HepG2 (cell line): ENCODE data around the gene NCOA4. TPM values are rescaled to one million over a fixed set of nuclear protein-coding genes. Genes with fewer than 3 reads are reported as not detected.

Experiments used
- ATAC-seq: fragments of 200-7000 bp; cut with Tn5 transposase; 3 replicates; pipeline ENCODE4 v1.9.1; 2020; ENCODE audit warnings: mild to moderate bottlenecking, moderate library complexity
- BruUV-seq: library from RNA; stranded (reverse); fragments of 400-500 nt; replicated peaks from 2 replicates; lab custom pipeline; 2021; lab: Mats Ljungman, UMichigan
- CTCF ChIA-PET: fragments of 300-600 bp; formaldehyde crosslinking; extraction: SDS; loops from one replicate; lab custom pipeline; 2021; ENCODE audit warnings: low total read pairs, inconsistent platforms, low intra/inter-chr PET ratio; lab: Yijun Ruan, JAX
- POLR2A ChIA-PET: fragments of 350-600 bp; sonication (Branson Sonifier 250); formaldehyde crosslinking; loops from one replicate; lab custom pipeline; 2020; ENCODE audit warnings: antibody characterized with exemption, inconsistent platforms; lab: Yijun Ruan, JAX
- DNase-seq: peaks from one replicate; pipeline ENCODE4 v3.0.0-alpha.2; 2015; ENCODE audit warnings: low spot score
- FAIRE-seq: peaks from 3 replicates; lab custom pipeline; 2011; peaks lifted over from hg19 to GRCh38; lab: Jason Lieb, UNC
- H2AFZ ChIP-seq: one replicate; pipeline ENCODE4 v1.6.1; 2011; ENCODE audit warnings: low read length, inconsistent platforms
- H3K27ac ChIP-seq: fragments of 300-600 bp; 3 replicates; pipeline ENCODE4 v1.8.0; 2011; ENCODE audit warnings: mixed run types, mild to moderate bottlenecking, mixed read lengths, low read length, inconsistent platforms; ENCODE audit not compliant: insufficient read depth; ENCODE audit errors: extremely low read length
- H3K27me3 ChIP-seq, 2 experiments: fragments of 200-600 bp in 1 of 2; 2 replicates in 1 of 2; 3 replicates in 1 of 2; pipeline versions ENCODE4 v1.6.0 to v1.8.0; 2011; ENCODE audit warnings: low read length in 2 of 2, mild to moderate bottlenecking in 2 of 2, moderate library complexity in 2 of 2, inconsistent platforms in 1 of 2; ENCODE audit not compliant: insufficient read depth in 2 of 2, control insufficient read depth in 1 of 2
- H3K36me3 ChIP-seq, 2 experiments: fragments of 200-600 bp in 1 of 2; replicated peaks in 1 of 2; 2 replicates in 1 of 2; 3 replicates in 1 of 2; pipeline versions ENCODE4 v1.5.1 to v1.8.0; 2011; ENCODE audit warnings: low read length in 2 of 2, inconsistent platforms in 1 of 2; ENCODE audit not compliant: insufficient read depth in 2 of 2, control insufficient read depth in 1 of 2
- H3K4me1 ChIP-seq: 2 replicates; pipeline ENCODE4 v1.5.1; 2012; ENCODE audit warnings: low read length, inconsistent platforms; ENCODE audit not compliant: insufficient read depth
- H3K4me2 ChIP-seq: 2 replicates; pipeline ENCODE4 v1.6.0; 2011; ENCODE audit warnings: low read depth, low read length, inconsistent platforms
- H3K4me3 ChIP-seq, 3 experiments: fragments of 200-600 bp in 1 of 3; sonication (generic), shearing (Covaris generic) in 1 of 3; replicated peaks in 1 of 3; 2 replicates each; pipeline ENCODE4 v1.5.1; 2011 to 2016; ENCODE audit warnings: low read length in 3 of 3, inconsistent platforms in 2 of 3, low read depth in 2 of 3, mild to moderate bottlenecking in 2 of 3, control low read depth in 1 of 3, mixed read lengths in 1 of 3; ENCODE audit not compliant: insufficient read depth in 1 of 3
- H3K79me2 ChIP-seq: one replicate; pipeline ENCODE4 v1.6.1; 2011; ENCODE audit warnings: low read length, inconsistent platforms; ENCODE audit not compliant: insufficient read depth
- H3K9ac ChIP-seq: 2 replicates; pipeline ENCODE4 v1.6.0; 2011; ENCODE audit warnings: mild to moderate bottlenecking, low read depth, low read length, inconsistent platforms; ENCODE audit not compliant: insufficient read depth
- H3K9me3 ChIP-seq: 2 replicates; pipeline ENCODE4 v1.5.1; 2012; ENCODE audit warnings: mild to moderate bottlenecking, low read length
- H4K20me1 ChIP-seq: 2 replicates; pipeline ENCODE4 v1.6.0; 2011; ENCODE audit warnings: inconsistent platforms, mild to moderate bottlenecking, low read length, moderate library complexity; ENCODE audit not compliant: insufficient read depth
- CEBPB ChIP-seq: IDR thresholded peaks from 2 replicates; pipeline ENCODE4 v1.6.1; 2011; ENCODE audit warnings: low read depth, low read length, improper control_type of control experiment, borderline replicate concordance
- HOXA9 ChIP-seq: sonication (generic); formaldehyde crosslinking; IDR thresholded peaks from 2 replicates; pipeline ENCODE4 v1.8.1; 2022; ENCODE audit warnings: missing genetic modification reagents, mild to moderate bottlenecking, moderate library complexity, borderline replicate concordance
- NFKB2 ChIP-seq: sonication (generic); formaldehyde crosslinking; IDR thresholded peaks from 2 replicates; pipeline ENCODE4 v1.4.0; 2020; ENCODE audit warnings: missing genetic modification reagents, borderline replicate concordance
- PLSCR1 ChIP-seq: sonication (generic); formaldehyde crosslinking; IDR thresholded peaks from 2 replicates; pipeline ENCODE4 v1.5.0; 2020; ENCODE audit warnings: missing genetic modification reagents, mild to moderate bottlenecking, borderline replicate concordance
- TEAD2 ChIP-seq: sonication (generic); formaldehyde crosslinking; IDR thresholded peaks from 2 replicates; pipeline ENCODE4 v1.9.0; 2021; ENCODE audit warnings: missing genetic modification reagents
- ZNF614 ChIP-seq: IDR thresholded peaks from 2 replicates; pipeline ENCODE4 v1.6.1; 2018; ENCODE audit warnings: missing biosample characterization, missing genetic modification reagents, inconsistent platforms, borderline replicate concordance
- ZNF660 ChIP-seq: sonication (generic); formaldehyde crosslinking; IDR thresholded peaks from 2 replicates; pipeline ENCODE4 v1.5.1; 2020; ENCODE audit warnings: mild to moderate bottlenecking, low read depth, missing genetic modification reagents, borderline replicate concordance
- WGBS: methylation state at CpG from one replicate; pipeline ENCODE4 v1.1.6; 2017; ENCODE audit warnings: low lambda C conversion rate; 5-methylcytosine and 5-hydroxymethylcytosine counted together
- in situ Hi-C: cut with HindIII; loops from 2 replicates; pipeline ENCODE4 v1.10.0; 2017; ENCODE audit warnings: low pct_unique_long_range_greater_than_20kb; ENCODE audit not compliant: extremely low pct_ligation_motif_present
- intact Hi-C: fragments of 100-400 bp; cut with micrococcal nuclease; formaldehyde crosslinking; loops from one replicate; pipeline ENCODE4 v1.10.0; 2022; ENCODE audit not compliant: unreplicated experiment
- polyA plus RNA-seq, 8 experiments: library from polyadenylated mRNA; depleted of rRNA in 3 of 8; stranded (reverse) in 7 of 8; unstranded in 1 of 8; fragments of >200 nt; fragmentation: Illumina TruSeq in 4 of 8; extraction: Trizol in 4 of 8; gene quantifications; 2 replicates each; pipeline versions ENCODE4 v1.2.1 to v1.2.3, GENCODE V29; 2011 to 2016; ENCODE audit warnings: low read depth in 4 of 8, missing spikeins in 1 of 8, mixed read lengths in 1 of 8; ENCODE audit not compliant: insufficient read depth in 1 of 8
- total RNA-seq, 5 experiments: library from RNA; depleted of rRNA; stranded (reverse); fragments of >200 nt; fragmentation: Illumina TruSeq; extraction: Trizol; gene quantifications; 2 replicates each; pipeline ENCODE4 v1.2.3, GENCODE V29; 2016; ENCODE audit warnings: low read depth in 1 of 5
- TF ChIP-seq, protein P1 (sequence below): sonication (generic); formaldehyde crosslinking; IDR thresholded peaks from 2 replicates; pipeline ENCODE4 v1.8.0; 2023; ENCODE audit warnings: mild to moderate bottlenecking, missing genetic modification reagents
- TF ChIP-seq, protein P2 (sequence below): sonication (generic); formaldehyde crosslinking; IDR thresholded peaks from 2 replicates; pipeline ENCODE4 v1.5.0; 2020; ENCODE audit warnings: mild to moderate bottlenecking, missing genetic modification reagents
- TF ChIP-seq, protein P3 (sequence below): IDR thresholded peaks from 2 replicates; pipeline ENCODE4 v1.6.1; 2012; ENCODE audit warnings: low read length, improper control_type of control experiment

Gene NCOA4
- total and polyA plus RNA-seq, 2 of the 13 experiments (the other 11 are each of a cell fraction or from before 2014, with no cell fraction given) = 306 to 400 TPM

GRCh38 chr10:46035923-46036849, 5.8 kb upstream of the NCOA4 start:
- no peak overlapping the region for H2AFZ ChIP-seq
- WGBS = 31% methylated on average over 8 of the region's 8 CpGs
- CTCF ChIA-PET = no interaction called here
- TF ChIP-seq TEAD2 (no peak), ZNF660 (no peak), NFKB2 (CRISPR knock-in tag) (peak; percentile 52; the same call in 1 of the 2 replicates), ZNF614 (peak; percentile 55; the same call in 1 of the 2 replicates), CEBPB (peak; percentile 36; the same call in 1 of the 2 replicates), HOXA9 (CRISPR knock-in tag) (no peak), PLSCR1 (CRISPR knock-in tag) (no peak)
- TF ChIP-seq, protein P1, sequence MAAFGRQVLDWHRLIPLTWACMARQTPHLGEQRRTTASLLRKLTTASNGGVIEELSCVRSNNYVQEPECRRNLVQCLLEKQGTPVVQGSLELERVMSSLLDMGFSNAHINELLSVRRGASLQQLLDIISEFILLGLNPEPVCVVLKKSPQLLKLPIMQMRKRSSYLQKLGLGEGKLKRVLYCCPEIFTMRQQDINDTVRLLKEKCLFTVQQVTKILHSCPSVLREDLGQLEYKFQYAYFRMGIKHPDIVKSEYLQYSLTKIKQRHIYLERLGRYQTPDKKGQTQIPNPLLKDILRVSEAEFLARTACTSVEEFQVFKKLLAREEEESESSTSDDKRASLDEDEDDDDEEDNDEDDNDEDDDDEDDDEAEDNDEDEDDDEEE (CRISPR knock-in tag) = no peak
- TF ChIP-seq, protein P2, sequence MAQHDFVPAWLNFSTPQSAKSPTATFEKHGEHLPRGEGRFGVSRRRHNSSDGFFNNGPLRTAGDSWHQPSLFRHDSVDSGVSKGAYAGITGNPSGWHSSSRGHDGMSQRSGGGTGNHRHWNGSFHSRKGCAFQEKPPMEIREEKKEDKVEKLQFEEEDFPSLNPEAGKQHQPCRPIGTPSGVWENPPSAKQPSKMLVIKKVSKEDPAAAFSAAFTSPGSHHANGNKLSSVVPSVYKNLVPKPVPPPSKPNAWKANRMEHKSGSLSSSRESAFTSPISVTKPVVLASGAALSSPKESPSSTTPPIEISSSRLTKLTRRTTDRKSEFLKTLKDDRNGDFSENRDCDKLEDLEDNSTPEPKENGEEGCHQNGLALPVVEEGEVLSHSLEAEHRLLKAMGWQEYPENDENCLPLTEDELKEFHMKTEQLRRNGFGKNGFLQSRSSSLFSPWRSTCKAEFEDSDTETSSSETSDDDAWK (CRISPR knock-in tag) = no peak
- TF ChIP-seq, protein P3, sequence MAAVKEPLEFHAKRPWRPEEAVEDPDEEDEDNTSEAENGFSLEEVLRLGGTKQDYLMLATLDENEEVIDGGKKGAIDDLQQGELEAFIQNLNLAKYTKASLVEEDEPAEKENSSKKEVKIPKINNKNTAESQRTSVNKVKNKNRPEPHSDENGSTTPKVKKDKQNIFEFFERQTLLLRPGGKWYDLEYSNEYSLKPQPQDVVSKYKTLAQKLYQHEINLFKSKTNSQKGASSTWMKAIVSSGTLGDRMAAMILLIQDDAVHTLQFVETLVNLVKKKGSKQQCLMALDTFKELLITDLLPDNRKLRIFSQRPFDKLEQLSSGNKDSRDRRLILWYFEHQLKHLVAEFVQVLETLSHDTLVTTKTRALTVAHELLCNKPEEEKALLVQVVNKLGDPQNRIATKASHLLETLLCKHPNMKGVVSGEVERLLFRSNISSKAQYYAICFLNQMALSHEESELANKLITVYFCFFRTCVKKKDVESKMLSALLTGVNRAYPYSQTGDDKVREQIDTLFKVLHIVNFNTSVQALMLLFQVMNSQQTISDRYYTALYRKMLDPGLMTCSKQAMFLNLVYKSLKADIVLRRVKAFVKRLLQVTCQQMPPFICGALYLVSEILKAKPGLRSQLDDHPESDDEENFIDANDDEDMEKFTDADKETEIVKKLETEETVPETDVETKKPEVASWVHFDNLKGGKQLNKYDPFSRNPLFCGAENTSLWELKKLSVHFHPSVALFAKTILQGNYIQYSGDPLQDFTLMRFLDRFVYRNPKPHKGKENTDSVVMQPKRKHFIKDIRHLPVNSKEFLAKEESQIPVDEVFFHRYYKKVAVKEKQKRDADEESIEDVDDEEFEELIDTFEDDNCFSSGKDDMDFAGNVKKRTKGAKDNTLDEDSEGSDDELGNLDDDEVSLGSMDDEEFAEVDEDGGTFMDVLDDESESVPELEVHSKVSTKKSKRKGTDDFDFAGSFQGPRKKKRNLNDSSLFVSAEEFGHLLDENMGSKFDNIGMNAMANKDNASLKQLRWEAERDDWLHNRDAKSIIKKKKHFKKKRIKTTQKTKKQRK = no peak

More at GRCh38 chr10:46035923-46036849, 5.8 kb upstream of the NCOA4 start:
- DNase-seq = peak; percentile 90
- 0 out of 2 replicates have a peak overlapping the region, but pooled peaks have one; percentile 45 for H3K9ac ChIP-seq
- H3K79me2 ChIP-seq = peaks cover 11% of the 10 kb centered on the region
- peak overlapping the region in 2 of 3 experiments; percentile 18 to 41; a peak in 3 of 6 replicates for H3K4me3 ChIP-seq
- H4K20me1 ChIP-seq = no peaks in the 10 kb centered on the region
- intact Hi-C loops (no loop called here), in situ Hi-C loops (no loop called here)
- POLR2A ChIA-PET = interaction anchor here (0.7 to 2.5 kb wide), 7 partner anchors 8 to 35 kb away, joined by 3 to 26 read pairs (median 6); no protein-coding TSS in a partner anchor
- BruUV-seq = no TSS peak
- H3K27me3 ChIP-seq = no peaks in the 10 kb centered on the region
- FAIRE-seq = no peak
- H3K27ac ChIP-seq = peak overlapping the region; percentile 84
- peak overlapping the region; percentile 74 for H3K4me2 ChIP-seq
- H3K9me3 ChIP-seq = no peaks in the 10 kb centered on the region
- H3K4me1 ChIP-seq = peaks cover 66% of the 10 kb centered on the region
- H3K36me3 ChIP-seq = no peaks in the 10 kb centered on the region
- peak; percentile 72 for ATAC-seq
